Activated naive CD4-positive, alpha-beta T cell treated with anti-CD3 and anti-CD28 coated beads for 36 hours (primary cell): Measurements from ENCODE around the gene CNTF. TPM values are rescaled to one million over a fixed set of nuclear protein-coding genes. Genes with fewer than 3 reads are reported as not detected.

Experiments
- CTCF ChIA-PET: fragments of 350-600 bp; sonication (Branson Sonifier 250); formaldehyde crosslinking; loops from one replicate; lab custom pipeline; 2021; ENCODE audit warnings: antibody characterized with exemption; lab: Charles Lee
- DNase-seq: peaks from one replicate; pipeline ENCODE4 v3.0.0-alpha.2; 2020
- H3K27ac Mint-ChIP-seq: one replicate; pipeline ENCODE4 v1.8.0; 2021; ENCODE audit warnings: mild to moderate bottlenecking, mixed read lengths
- H3K27me3 Mint-ChIP-seq: one replicate; pipeline ENCODE4 v1.8.0; 2021; ENCODE audit warnings: low read depth, mixed read lengths
- H3K36me3 Mint-ChIP-seq: one replicate; pipeline ENCODE4 v1.8.0; 2021; ENCODE audit warnings: low read depth, mixed read lengths
- H3K4me1 Mint-ChIP-seq: one replicate; pipeline ENCODE4 v1.8.0; 2021; ENCODE audit warnings: low read depth, mixed read lengths
- H3K4me3 Mint-ChIP-seq: one replicate; pipeline ENCODE4 v1.8.0; 2021; ENCODE audit warnings: mild to moderate bottlenecking, moderate library complexity, mixed read lengths
- H3K9me3 Mint-ChIP-seq: one replicate; pipeline ENCODE4 v1.8.0; 2021; ENCODE audit warnings: mixed read lengths
- intact Hi-C: fragments of 100-400 bp; cut with micrococcal nuclease; formaldehyde crosslinking; loops from one replicate; pipeline ENCODE4 v1.15.1; 2023
- total RNA-seq, 2 experiments: library from RNA; stranded (reverse); gene quantifications; one replicate each; pipeline ENCODE4 v1.2.3, GENCODE V29; 2021

CNTF gene
- total RNA-seq, 2 experiments from 2014 or later = 0.77 to 1.1 TPM

DNA sequence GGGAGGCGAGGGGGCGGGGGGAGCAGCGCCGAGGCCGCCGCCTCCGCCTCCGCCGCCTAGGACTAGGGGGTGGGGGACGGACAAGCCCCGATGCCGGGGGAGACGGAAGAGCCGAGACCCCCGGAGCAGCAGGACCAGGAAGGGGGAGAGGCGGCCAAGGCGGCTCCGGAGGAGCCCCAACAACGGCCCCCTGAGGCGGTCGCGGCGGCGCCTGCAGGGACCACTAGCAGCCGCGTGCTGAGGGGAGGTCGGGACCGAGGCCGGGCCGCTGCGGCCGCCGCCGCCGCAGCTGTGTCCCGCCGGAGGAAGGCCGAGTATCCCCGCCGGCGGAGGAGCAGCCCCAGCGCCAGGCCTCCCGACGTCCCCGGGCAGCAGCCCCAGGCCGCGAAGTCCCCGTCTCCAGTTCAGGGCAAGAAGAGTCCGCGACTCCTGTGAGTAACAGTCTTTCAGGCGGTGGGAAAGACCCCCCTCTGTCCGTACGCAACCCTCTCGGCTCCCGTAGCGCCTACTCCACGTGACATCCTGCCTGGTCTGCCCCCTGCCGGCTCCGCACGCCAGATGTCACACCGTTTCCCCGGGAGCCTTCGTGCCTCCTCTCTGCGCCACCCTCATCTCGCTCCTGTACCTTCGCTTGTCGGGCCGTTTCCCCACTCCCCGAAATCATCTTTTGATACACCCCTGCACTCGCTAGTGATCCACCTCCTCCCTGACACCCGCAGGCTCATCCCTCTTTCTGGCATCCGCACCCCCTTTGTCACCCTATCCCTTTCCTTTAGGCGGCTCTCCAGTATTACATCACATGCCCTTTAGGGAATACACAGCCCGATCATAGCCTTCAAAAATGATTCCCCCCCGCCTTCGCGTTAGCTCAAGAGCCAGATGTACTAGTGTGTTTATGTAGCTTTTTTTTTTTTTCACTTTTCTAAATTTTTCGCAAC lies 43.0 kb upstream of the CNTF start:
- DNase-seq = peak; percentile 95
- H3K4me3 Mint-ChIP-seq = peak overlapping the region; percentile 100
- H3K27ac Mint-ChIP-seq = peak overlapping the region; percentile 99
- CTCF ChIA-PET = interaction anchor here (1.5 kb wide), 1 partner anchor 11 kb away, joined by 3 read pairs; no protein-coding TSS in a partner anchor
- H3K9me3 Mint-ChIP-seq = no peaks in the 10 kb centered on the region
- H3K27me3 Mint-ChIP-seq = no peaks in the 10 kb centered on the region
- peaks cover 20% of the 10 kb centered on the region for H3K36me3 Mint-ChIP-seq
- H3K4me1 Mint-ChIP-seq = peaks cover 53% of the 10 kb centered on the region
- intact Hi-C loops = loop anchor here (1.0 to 10.0 kb wide), 7 partner anchors 13 to 1255 kb away; partner anchors contain the start of genes MRPL16, TNKS1BP1 and UBE2L6

DNA sequence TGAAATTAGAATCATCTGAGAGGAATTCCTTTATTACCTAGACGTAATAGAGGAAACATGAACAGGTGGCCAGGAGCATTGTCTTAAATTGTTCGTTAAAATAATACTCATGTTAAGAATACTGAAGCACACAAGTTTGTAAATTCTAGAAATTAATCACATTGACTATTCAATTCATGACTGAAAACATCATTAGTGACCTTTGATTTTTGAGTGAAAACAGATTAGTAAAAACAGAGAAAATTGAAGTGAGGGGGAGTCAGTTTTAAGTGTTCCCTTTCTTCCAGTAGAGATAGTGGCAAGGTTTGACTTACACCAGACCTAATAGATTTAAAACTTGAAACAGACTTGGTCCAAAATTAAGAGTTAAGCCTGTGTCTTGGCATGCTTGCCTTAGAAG lies 42.2 kb upstream of the CNTF start:
- H3K27ac Mint-ChIP-seq = peak overlapping the region; percentile 99
- CTCF ChIA-PET = interaction anchor here (1.0 to 1.5 kb wide), 2 partner anchors 12 to 106 kb away, joined by 3 read pairs; no protein-coding TSS in a partner anchor
- no peak for DNase-seq
- H3K4me1 Mint-ChIP-seq = peaks cover 51% of the 10 kb centered on the region
- no peaks in the 10 kb centered on the region for H3K27me3 Mint-ChIP-seq
- peaks cover 18% of the 10 kb centered on the region for H3K36me3 Mint-ChIP-seq
- no peaks in the 10 kb centered on the region for H3K9me3 Mint-ChIP-seq
- intact Hi-C loops = loop anchor here (1.0 kb wide), 1 partner anchor 17 kb away; no protein-coding TSS in a partner anchor
- H3K4me3 Mint-ChIP-seq = peak overlapping the region; percentile 100

DNA sequence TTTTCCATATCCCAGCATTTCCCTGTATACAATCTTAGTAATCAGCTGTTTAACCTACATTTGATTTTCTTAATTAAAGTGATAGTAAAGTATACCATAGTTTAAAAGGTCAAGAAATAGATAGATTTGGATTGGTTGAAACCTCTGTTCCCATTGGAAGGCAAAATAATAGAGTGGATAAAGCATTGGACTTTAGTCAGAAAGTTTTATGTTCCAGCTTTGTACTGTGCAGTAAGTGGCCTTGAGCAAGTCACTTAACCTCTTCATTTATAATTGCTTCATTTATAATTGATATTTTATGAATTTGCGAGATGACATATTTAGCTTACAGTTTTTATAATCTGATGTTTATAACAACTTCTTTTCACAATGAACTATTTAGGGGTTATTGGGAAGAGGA lies 40.0 kb upstream of the CNTF start:
- intact Hi-C loops = no loop called here
- peaks cover 49% of the 10 kb centered on the region for H3K4me1 Mint-ChIP-seq
- no peak overlapping the region for H3K27ac Mint-ChIP-seq
- H3K4me3 Mint-ChIP-seq = no peak overlapping the region
- H3K9me3 Mint-ChIP-seq = no peaks in the 10 kb centered on the region
- DNase-seq = no peak
- CTCF ChIA-PET = interaction anchor here (1.1 to 2.0 kb wide), 4 partner anchors 15 to 58 kb away, joined by 3 to 6 read pairs (median 5); no protein-coding TSS in a partner anchor
- H3K36me3 Mint-ChIP-seq = peaks cover 30% of the 10 kb centered on the region
- no peaks in the 10 kb centered on the region for H3K27me3 Mint-ChIP-seq

DNA sequence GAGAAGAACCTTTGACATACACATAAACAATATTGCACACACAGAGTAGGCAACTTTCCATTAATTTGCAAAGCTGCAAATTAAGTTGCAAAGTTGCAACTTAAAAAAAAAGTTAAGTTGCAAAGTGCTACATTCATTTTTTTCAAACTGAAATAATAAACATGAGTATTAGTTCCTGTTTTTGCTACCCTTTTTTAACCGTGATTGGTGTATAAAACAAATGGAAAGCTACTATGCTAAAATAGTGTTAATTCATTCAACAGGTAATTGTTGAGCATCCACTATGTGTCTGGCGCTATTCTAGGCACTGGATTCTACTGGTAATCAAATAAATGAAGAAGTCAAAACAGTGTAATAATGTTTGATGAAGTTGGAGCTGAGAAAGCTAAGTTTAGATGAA lies 35.5 kb upstream of the CNTF start:
- no peaks in the 10 kb centered on the region for H3K9me3 Mint-ChIP-seq
- DNase-seq = no peak
- intact Hi-C loops = no loop called here
- H3K4me3 Mint-ChIP-seq = no peak overlapping the region
- no peaks in the 10 kb centered on the region for H3K27me3 Mint-ChIP-seq
- peaks cover 20% of the 10 kb centered on the region for H3K36me3 Mint-ChIP-seq
- CTCF ChIA-PET = no interaction called here
- H3K27ac Mint-ChIP-seq = no peak overlapping the region
- peaks cover 52% of the 10 kb centered on the region for H3K4me1 Mint-ChIP-seq

DNA sequence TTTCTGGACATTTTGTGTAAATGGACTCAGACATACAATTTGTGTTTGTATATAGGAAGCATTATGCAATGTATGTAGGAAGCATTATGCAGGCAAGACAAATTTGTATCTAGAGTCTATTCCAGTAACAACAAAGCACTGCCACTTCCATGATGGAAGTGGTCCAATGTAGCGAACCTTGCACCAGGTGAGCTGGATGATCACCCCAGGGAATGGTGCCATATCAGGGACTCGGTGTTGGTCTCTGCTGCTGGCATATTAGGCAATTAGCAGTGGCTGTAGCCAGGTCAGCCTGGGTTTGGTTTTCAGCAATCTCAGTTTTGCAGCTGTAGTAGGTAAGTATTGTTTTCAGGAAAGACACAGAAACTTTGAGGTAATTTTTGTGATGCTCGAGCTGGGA lies 30.8 kb upstream of the CNTF start:
- CTCF ChIA-PET = interaction anchor here (1.2 kb wide), 1 partner anchor 28 kb away, joined by 3 read pairs; no protein-coding TSS in a partner anchor
- no peaks in the 10 kb centered on the region for H3K9me3 Mint-ChIP-seq
- no peaks in the 10 kb centered on the region for H3K27me3 Mint-ChIP-seq
- peaks cover 24% of the 10 kb centered on the region for H3K36me3 Mint-ChIP-seq
- peaks cover 67% of the 10 kb centered on the region for H3K4me1 Mint-ChIP-seq
- intact Hi-C loops = loop anchor here (1.0 kb wide), 1 partner anchor 12 kb away; the partner anchor contains the start of gene ZFP91
- H3K27ac Mint-ChIP-seq = no peak overlapping the region
- H3K4me3 Mint-ChIP-seq = no peak overlapping the region
- no peak for DNase-seq

DNA sequence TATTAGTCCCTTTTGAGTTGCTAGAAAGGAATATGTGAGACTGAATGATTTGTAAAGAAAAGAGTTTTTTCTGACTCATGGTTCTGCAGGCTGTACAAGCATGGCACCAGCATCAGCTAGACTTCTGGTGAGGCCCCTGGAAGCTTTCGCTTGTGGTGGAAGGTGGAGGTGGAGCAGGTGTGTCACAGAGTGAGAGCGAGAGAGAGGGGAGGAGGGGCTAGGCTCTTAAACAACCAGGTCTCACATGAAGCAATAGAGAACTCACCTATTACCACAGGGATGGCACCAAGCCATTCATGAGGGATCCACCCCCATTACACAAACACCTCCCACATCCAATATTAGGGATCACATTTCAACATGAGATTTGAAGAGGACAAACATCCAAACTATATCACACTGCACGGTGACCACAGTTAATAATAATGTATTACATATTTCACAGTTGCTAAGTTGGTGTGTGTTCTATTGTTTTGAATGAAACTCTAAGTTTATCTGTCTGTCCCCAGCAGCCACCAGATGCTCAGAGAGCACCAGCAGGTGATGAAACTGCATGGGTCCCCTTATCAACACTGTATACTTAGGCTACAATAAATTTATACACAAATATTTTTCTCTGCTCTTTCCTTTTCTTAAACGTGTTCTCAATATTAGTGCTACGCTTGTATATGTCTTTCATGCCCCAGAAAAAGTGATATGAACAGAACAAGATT lies 29.5 kb upstream of the CNTF start:
- H3K4me3 Mint-ChIP-seq = no peak overlapping the region

DNA sequence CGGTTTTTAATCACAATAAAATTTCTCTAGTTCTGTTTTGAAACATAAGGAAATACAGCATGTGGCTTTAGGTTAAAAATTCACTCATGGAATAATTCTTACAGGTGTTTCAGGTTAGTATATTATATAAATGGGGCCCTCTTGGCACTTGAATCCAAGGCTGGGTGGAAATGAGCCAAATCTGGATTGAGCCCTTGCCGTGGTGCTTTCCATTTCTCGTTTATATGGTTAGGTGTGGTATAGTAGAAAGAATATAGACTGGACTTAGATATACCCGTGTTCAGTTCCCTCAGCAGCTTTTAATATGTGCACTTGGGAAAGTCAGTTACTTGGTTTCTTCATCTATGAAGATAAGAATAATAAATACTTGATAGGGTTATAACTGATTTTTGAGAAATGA lies 27.6 kb upstream of the CNTF start:
- H3K9me3 Mint-ChIP-seq = no peaks in the 10 kb centered on the region
- peaks cover 21% of the 10 kb centered on the region for H3K36me3 Mint-ChIP-seq
- H3K27ac Mint-ChIP-seq = no peak overlapping the region
- CTCF ChIA-PET = no interaction called here
- DNase-seq = no peak
- H3K4me1 Mint-ChIP-seq = peaks cover 82% of the 10 kb centered on the region
- intact Hi-C loops = no loop called here
- no peak overlapping the region for H3K4me3 Mint-ChIP-seq
- H3K27me3 Mint-ChIP-seq = no peaks in the 10 kb centered on the region

More for the DNA sequence above, 29.5 kb upstream of the CNTF start:
- Mint-ChIP-seq H3K9me3 (no peaks in the 10 kb centered on the region), H3K4me1 (peaks cover 73% of the 10 kb centered on the region), H3K36me3 (peaks cover 19% of the 10 kb centered on the region), H3K27ac (peak overlapping the region; percentile 67), H3K27me3 (no peaks in the 10 kb centered on the region)
- intact Hi-C loops = loop anchor here (1.0 kb wide), 1 partner anchor 14 kb away; the partner anchor contains the start of gene ZFP91
- peak; percentile 71 for DNase-seq
- CTCF ChIA-PET = interaction anchor here (0.6 to 1.0 kb wide), 2 partner anchors 16 to 36 kb away, joined by 3 to 5 read pairs; no protein-coding TSS in a partner anchor

DNA sequence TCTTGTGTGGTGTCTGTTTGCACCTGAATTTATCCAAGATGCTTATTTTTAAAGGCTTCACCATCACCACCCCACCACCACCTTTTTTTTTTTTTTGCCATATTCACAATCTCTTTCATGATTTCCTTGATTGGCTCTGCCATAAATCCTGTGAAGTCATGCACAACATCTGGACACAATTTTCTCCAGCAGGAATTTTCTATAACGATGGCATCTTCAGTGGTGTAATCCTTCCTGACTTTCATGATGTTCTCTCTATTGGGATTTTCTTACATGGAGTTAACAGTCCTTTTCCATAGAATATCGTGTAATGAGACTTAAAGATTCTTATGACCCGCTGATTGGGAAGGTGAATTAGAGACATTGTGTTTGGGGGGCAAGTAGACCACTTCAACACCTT lies 25.8 kb upstream of the CNTF start:
- Mint-ChIP-seq H3K27me3 (no peaks in the 10 kb centered on the region), H3K4me1 (peaks cover 89% of the 10 kb centered on the region), H3K36me3 (peaks cover 22% of the 10 kb centered on the region), H3K27ac (peak overlapping the region; percentile 52), H3K4me3 (no peak overlapping the region), H3K9me3 (no peaks in the 10 kb centered on the region)
- intact Hi-C loops = loop anchor here (1.0 to 2.0 kb wide), 5 partner anchors 16 to 556 kb away; no protein-coding TSS in a partner anchor
- CTCF ChIA-PET = interaction anchor here (1.6 to 3.4 kb wide), 2 partner anchors 19 to 23 kb away, joined by 5 to 13 read pairs; no protein-coding TSS in a partner anchor
- DNase-seq = no peak

DNA sequence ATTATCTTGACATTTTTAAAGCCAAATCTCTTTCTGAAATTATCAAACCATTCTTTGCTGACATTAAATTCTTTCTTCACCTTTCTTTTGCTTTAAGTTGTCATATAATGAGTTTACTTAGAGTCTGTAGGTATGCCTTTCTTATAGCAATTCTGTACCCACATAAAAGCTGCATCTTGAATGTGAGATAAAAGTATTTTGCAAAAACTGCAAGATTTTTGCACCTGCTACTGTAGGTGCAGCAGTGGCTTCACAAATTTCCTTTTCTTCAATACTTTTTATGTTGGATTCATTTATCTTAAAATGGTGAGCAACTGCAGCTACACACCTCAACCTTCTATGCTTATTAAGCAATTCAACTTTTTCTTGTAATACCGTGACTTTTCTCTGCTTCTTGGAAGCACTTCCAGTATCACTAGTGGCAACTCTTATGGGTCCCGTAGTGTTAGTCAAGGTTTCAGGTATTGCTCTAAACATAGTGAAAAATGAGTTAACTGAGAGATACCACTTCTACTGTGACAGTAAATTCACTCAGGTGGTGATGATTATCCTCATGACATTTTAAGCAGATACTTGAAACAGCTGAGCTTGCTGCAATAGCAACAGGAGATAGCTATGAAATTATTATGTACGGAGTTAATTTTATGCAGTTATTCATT lies 24.9 kb upstream of the CNTF start:
- Mint-ChIP-seq H3K27me3 (no peaks in the 10 kb centered on the region), H3K27ac (peak overlapping the region; percentile 80), H3K4me1 (peaks cover 86% of the 10 kb centered on the region), H3K4me3 (no peak overlapping the region), H3K36me3 (peaks cover 21% of the 10 kb centered on the region), H3K9me3 (no peaks in the 10 kb centered on the region)
- intact Hi-C loops = loop anchor here (1.0 to 2.0 kb wide), 5 partner anchors 17 to 555 kb away; no protein-coding TSS in a partner anchor
- CTCF ChIA-PET = interaction anchor here (1.0 to 3.4 kb wide), 5 partner anchors 20 to 73 kb away, joined by 5 to 13 read pairs (median 7); partner anchors contain the start of gene LPXN
- no peak for DNase-seq

DNA sequence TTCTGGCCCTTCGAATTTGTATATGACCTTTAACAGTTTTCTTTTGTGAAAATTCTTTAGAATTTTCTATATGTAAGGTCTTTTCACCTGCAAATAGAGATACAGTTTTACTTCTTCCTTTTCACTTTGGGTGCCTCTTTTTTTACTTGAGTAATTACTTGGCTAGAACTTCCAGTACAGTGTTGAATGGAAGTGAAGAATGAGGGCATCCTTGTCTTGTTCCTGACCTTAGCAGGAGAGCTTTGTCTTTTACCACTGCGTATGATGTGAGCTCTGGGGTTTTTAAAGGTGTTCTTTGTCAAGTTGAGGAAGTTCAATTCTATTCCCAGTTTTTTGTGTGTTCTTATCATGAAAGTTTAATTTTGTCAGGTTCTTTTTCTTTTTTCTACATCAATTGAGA lies 22.0 kb upstream of the CNTF start:
- CTCF ChIA-PET = interaction anchor here (0.5 kb wide), 1 partner anchor 320 kb away, joined by 3 read pairs; no protein-coding TSS in a partner anchor
- intact Hi-C loops = no loop called here
- H3K9me3 Mint-ChIP-seq = no peaks in the 10 kb centered on the region
- no peak for DNase-seq
- H3K4me1 Mint-ChIP-seq = peaks cover 89% of the 10 kb centered on the region
- H3K27me3 Mint-ChIP-seq = no peaks in the 10 kb centered on the region
- peaks cover 16% of the 10 kb centered on the region for H3K36me3 Mint-ChIP-seq
- H3K4me3 Mint-ChIP-seq = no peak overlapping the region
- H3K27ac Mint-ChIP-seq = no peak overlapping the region

DNA sequence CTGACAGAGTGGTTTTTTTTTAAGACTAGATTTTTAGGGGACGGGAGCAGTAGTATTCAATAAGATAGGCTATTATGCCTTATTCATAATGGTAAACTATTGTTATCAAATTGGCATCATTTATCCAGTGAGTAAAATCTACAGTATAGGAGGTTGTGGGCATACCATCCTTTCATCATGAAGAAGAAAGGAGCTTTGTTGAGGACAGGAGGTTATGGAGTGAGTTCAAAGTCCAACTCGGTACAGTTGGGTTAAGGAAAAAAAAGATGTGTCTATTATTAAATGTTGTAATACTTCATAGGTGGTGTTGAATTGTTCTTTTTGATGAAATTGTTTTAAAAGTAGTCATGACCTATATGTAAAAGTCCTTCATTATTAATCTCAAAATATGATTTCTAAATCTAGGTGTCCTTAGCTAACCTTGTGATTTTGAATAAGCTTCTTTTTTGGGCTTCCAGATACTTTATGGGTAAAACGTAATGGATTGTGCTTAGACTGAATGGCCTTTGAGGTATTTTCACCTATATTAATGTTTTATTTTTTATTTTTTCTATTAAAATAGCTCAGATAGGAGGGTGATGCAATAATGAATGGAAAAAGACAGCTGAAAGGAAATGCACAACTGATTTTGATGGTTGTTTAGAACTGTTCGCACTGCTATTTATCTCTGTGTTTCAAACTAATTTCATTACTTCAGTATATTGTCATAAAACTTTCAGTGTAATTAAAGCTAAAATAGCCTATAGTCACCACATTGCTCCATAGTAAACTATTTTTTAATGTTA lies 15.3 kb upstream of the CNTF start:
- no peak overlapping the region for H3K27ac Mint-ChIP-seq
- CTCF ChIA-PET = interaction anchor here (1.2 to 2.3 kb wide), 3 partner anchors 11 to 22 kb away, joined by 3 to 7 read pairs (median 5); partner anchors contain the start of gene CNTF
- peaks cover 69% of the 10 kb centered on the region for H3K4me1 Mint-ChIP-seq
- no peaks in the 10 kb centered on the region for H3K9me3 Mint-ChIP-seq
- H3K36me3 Mint-ChIP-seq = peaks cover 27% of the 10 kb centered on the region
- intact Hi-C loops = no loop called here
- no peak overlapping the region for H3K4me3 Mint-ChIP-seq
- DNase-seq = no peak
- H3K27me3 Mint-ChIP-seq = no peaks in the 10 kb centered on the region
